OCI-LY1 (cell line): ENCODE measurements around the gene C15orf40.
A peak's percentile ranks its signal among the peaks of the same experiment; 100 is the strongest.

Experiments used
- H2AFZ ChIP-seq: fragments of 200-600 bp; sonication (generic), shearing (Covaris generic); 2 replicates; pipeline ENCODE4 v1.6.0; 2014; ENCODE audit warnings: antibody characterized with exemption, mild to moderate bottlenecking, low read length
- H3F3A ChIP-seq: fragments of 200-600 bp; sonication (generic), shearing (Covaris generic); 2 replicates; pipeline ENCODE4 v1.6.0; 2014; ENCODE audit warnings: mild to moderate bottlenecking, antibody characterized with exemption, low read length, moderate library complexity; ENCODE audit not compliant: insufficient read depth
- H3K27ac ChIP-seq: fragments of 200-600 bp; sonication (generic); 2 replicates; pipeline ENCODE4 v1.5.1; 2014; ENCODE audit warnings: low read length, mixed run types, mild to moderate bottlenecking, low read depth; ENCODE audit not compliant: poor library complexity, severe bottlenecking
- H3K27me3 ChIP-seq: fragments of 200-600 bp; sonication (generic); 2 replicates; pipeline ENCODE4 v1.6.0; 2014; ENCODE audit warnings: antibody characterized with exemption, mild to moderate bottlenecking, low read length, moderate library complexity; ENCODE audit not compliant: insufficient read depth
- H3K36me3 ChIP-seq: fragments of 200-600 bp; sonication (generic); 2 replicates; pipeline ENCODE4 v1.6.1; 2014; ENCODE audit warnings: mild to moderate bottlenecking, antibody characterized with exemption, low read length, moderate library complexity, mixed read lengths; ENCODE audit not compliant: insufficient read depth
- H3K4me1 ChIP-seq: fragments of 200-600 bp; sonication (generic); 2 replicates; pipeline ENCODE4 v1.5.1; 2014; ENCODE audit warnings: mild to moderate bottlenecking, low read length, moderate library complexity; ENCODE audit not compliant: insufficient read depth, severe bottlenecking
- H3K4me2 ChIP-seq: fragments of 200-600 bp; sonication (generic), shearing (Covaris generic); 2 replicates; pipeline ENCODE4 v1.6.1; 2014; ENCODE audit warnings: low read length
- H3K4me3 ChIP-seq: fragments of 200-600 bp; sonication (generic); 2 replicates; pipeline ENCODE4 v1.5.1; 2014; ENCODE audit warnings: low read length, low read depth, mild to moderate bottlenecking, mixed read lengths; ENCODE audit not compliant: poor library complexity, severe bottlenecking
- H3K79me2 ChIP-seq: fragments of 200-600 bp; shearing (Covaris generic); 2 replicates; pipeline ENCODE4 v1.6.1; 2016; ENCODE audit warnings: mixed run types, low read length, mixed read lengths; ENCODE audit not compliant: insufficient read depth
- H3K9ac ChIP-seq: fragments of 200-600 bp; sonication (generic), shearing (Covaris generic); 2 replicates; pipeline ENCODE4 v1.6.1; 2014; ENCODE audit warnings: mild to moderate bottlenecking, low read length, mixed read lengths
- H3K9me2 ChIP-seq: fragments of 200-600 bp; sonication (generic), shearing (Covaris generic); 2 replicates; pipeline ENCODE4 v1.6.1; 2014; ENCODE audit warnings: low read depth, mild to moderate bottlenecking, low read length, mixed read lengths
- H3K9me3 ChIP-seq: fragments of 200-600 bp; shearing (Covaris generic); 2 replicates; pipeline ENCODE4 v1.6.1; 2014; ENCODE audit warnings: low read length, mixed read lengths
- H4K20me1 ChIP-seq: fragments of 200-600 bp; sonication (generic), shearing (Covaris generic); 2 replicates; pipeline ENCODE4 v1.6.0; 2016; ENCODE audit warnings: mild to moderate bottlenecking, low read length; ENCODE audit not compliant: insufficient read depth
- EZH2 ChIP-seq: fragments of 200-600 bp; sonication (generic), shearing (Covaris generic); IDR thresholded peaks from 2 replicates; pipeline ENCODE4 v1.8.0; 2017; ENCODE audit warnings: borderline replicate concordance, mixed run types, mild to moderate bottlenecking, antibody characterized with exemption, low read length, moderate library complexity, mixed read lengths
- TF ChIP-seq, protein P1 (sequence below): fragments of 200-600 bp; sonication (generic), shearing (Covaris generic); IDR thresholded peaks from 2 replicates; pipeline ENCODE4 v1.5.1; 2017; ENCODE audit warnings: mild to moderate bottlenecking, antibody characterized with exemption, low read length, moderate library complexity, mixed read lengths

The C15orf40 gene

GRCh38 chr15:83011271-83012075, at the start of gene C15orf40:
C15orf40 (minus strand) TSS chr15:83011639; CDS start chr15:83011607, 32 bp downstream.
- Histone ChIP-seq H4K20me1 (no peaks in the 10 kb centered on the region), H3K9me2 (no peaks in the 10 kb centered on the region), H2AFZ (no peak within 1 kb of the TSS), H3K4me2 (peak within 1 kb of the TSS; percentile 79), H3F3A (no peaks in the 10 kb centered on the region), H3K79me2 (no peaks in the 10 kb centered on the region), H3K4me3 (peak within 1 kb of the TSS; percentile 83), H3K27me3 (no peaks in the 10 kb centered on the region), H3K4me1 (peaks cover 40% of the 10 kb centered on the region), H3K9ac (peak within 1 kb of the TSS; percentile 78), H3K27ac (peak within 1 kb of the TSS; percentile 49), H3K36me3 (peaks cover 37% of the 10 kb centered on the region), H3K9me3 (no peaks in the 10 kb centered on the region)
- TF ChIP-seq EZH2: no peak
- TF ChIP-seq, protein P1, sequence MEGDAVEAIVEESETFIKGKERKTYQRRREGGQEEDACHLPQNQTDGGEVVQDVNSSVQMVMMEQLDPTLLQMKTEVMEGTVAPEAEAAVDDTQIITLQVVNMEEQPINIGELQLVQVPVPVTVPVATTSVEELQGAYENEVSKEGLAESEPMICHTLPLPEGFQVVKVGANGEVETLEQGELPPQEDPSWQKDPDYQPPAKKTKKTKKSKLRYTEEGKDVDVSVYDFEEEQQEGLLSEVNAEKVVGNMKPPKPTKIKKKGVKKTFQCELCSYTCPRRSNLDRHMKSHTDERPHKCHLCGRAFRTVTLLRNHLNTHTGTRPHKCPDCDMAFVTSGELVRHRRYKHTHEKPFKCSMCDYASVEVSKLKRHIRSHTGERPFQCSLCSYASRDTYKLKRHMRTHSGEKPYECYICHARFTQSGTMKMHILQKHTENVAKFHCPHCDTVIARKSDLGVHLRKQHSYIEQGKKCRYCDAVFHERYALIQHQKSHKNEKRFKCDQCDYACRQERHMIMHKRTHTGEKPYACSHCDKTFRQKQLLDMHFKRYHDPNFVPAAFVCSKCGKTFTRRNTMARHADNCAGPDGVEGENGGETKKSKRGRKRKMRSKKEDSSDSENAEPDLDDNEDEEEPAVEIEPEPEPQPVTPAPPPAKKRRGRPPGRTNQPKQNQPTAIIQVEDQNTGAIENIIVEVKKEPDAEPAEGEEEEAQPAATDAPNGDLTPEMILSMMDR: peak; percentile 75

DNA sequence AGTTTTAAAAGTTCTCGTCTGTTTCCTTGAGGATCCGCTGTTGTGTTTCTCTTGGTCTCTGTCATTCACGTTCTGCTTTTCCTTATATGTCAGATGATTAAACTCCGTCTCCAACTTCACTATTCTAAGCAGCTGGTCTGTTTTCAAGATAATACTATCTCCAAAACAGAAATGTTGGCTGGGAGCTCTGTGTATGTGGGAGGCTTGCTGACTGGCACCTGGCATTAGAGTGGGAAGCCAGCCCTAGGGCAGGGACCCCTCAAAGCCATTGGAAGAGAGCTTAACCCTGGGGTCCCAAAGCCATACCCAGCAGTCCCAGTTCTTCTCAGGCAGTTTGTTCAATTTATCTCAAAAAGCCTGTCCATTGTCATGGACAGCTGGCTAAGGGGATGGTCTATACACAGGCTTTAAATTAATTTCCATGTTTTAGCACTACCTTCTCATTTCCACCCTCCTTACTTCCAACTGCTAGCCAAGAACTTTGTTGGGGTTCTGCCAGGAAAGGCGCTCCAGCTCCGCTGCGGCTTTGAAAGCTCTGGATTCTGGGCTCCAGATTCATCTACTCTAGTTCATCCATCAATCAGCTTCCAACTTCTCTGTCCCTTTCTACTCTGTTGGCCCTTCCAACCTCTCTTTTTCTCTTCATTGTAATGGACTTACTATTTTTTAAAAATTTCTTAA, 46.4 kb upstream of the C15orf40 start:
- TF ChIP-seq, protein P1: no peak
- TF ChIP-seq EZH2: no peak
- no peak overlapping the region for H3K27ac ChIP-seq
- peaks cover 58% of the 10 kb centered on the region for H3K79me2 ChIP-seq
- H3K4me3 ChIP-seq: no peak overlapping the region
- H3K9ac ChIP-seq: no peak overlapping the region
- H4K20me1 ChIP-seq: no peaks in the 10 kb centered on the region
- H3K36me3 ChIP-seq: peaks cover 83% of the 10 kb centered on the region
- H3K27me3 ChIP-seq: no peaks in the 10 kb centered on the region
- no peaks in the 10 kb centered on the region for H3K9me3 ChIP-seq
- no peak overlapping the region for H3K4me2 ChIP-seq
- no peaks in the 10 kb centered on the region for H3K9me2 ChIP-seq
- peaks cover 12% of the 10 kb centered on the region for H3K4me1 ChIP-seq
- H2AFZ ChIP-seq: no peak overlapping the region
- H3F3A ChIP-seq: no peaks in the 10 kb centered on the region

DNA sequence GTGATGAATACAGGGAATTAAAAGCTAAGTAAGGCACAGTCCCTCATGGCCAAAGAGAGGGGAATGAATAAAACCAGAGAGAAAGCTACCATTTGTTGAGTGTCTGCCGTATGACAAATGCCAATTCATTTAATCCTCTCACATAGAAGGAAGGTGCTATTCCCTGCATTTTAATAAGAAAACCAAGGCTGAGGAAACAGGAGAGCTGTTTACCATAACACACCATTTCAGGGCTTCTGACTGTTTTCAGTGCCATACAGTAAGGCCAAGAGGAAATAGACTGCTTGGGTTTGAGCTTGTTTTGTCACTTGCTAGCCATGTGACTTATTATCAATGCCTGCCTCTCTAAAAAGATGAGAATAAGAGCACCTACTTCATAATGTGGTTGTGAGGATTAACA, 45.6 kb upstream of the C15orf40 start:
- no peak overlapping the region for H3K27ac ChIP-seq
- peaks cover 50% of the 10 kb centered on the region for H3K79me2 ChIP-seq
- H2AFZ ChIP-seq: no peak overlapping the region
- no peak overlapping the region for H3K4me2 ChIP-seq
- no peaks in the 10 kb centered on the region for H3K9me3 ChIP-seq
- H3K9ac ChIP-seq: no peak overlapping the region
- H3K4me1 ChIP-seq: peaks cover 4% of the 10 kb centered on the region
- TF ChIP-seq, protein P1: no peak
- TF ChIP-seq EZH2: no peak
- H3K9me2 ChIP-seq: no peaks in the 10 kb centered on the region
- no peaks in the 10 kb centered on the region for H3K27me3 ChIP-seq
- H3K36me3 ChIP-seq: peaks cover 79% of the 10 kb centered on the region
- H3K4me3 ChIP-seq: no peak overlapping the region
- no peaks in the 10 kb centered on the region for H4K20me1 ChIP-seq
- no peaks in the 10 kb centered on the region for H3F3A ChIP-seq
